Smooth muscle cell (in vitro differentiated cells): ENCODE data around the gene SMIM10L2A. TPM values are rescaled to one million over a fixed set of nuclear protein-coding genes. Genes with fewer than 3 reads are reported as not detected.

Experiments
- DNase-seq: peaks from one replicate; lab custom pipeline; 2025; ENCODE audit not compliant: unreplicated experiment; lab: John Stamatoyannopoulos, UW
- H2AFZ ChIP-seq: fragments of 200-600 bp; sonication (generic); 2 replicates; pipeline ENCODE4 v1.6.0; 2016; ENCODE audit warnings: antibody characterized with exemption, low read depth, mild to moderate bottlenecking
- H3F3A ChIP-seq: fragments of 200-600 bp; sonication (generic); 2 replicates; pipeline ENCODE4 v1.6.0; 2017; ENCODE audit warnings: antibody characterized with exemption, low read depth
- H3K27ac ChIP-seq: fragments of 200-600 bp; sonication (generic); 2 replicates; pipeline ENCODE4 v1.5.1; 2016; ENCODE audit warnings: low read depth, mild to moderate bottlenecking
- H3K27me3 ChIP-seq: fragments of 200-600 bp; sonication (generic); 2 replicates; pipeline ENCODE4 v1.6.1; 2016; ENCODE audit warnings: low read depth, mild to moderate bottlenecking
- H3K36me3 ChIP-seq: fragments of 200-600 bp; sonication (generic); 2 replicates; pipeline ENCODE4 v1.5.1; 2016; ENCODE audit warnings: low read depth
- H3K4me1 ChIP-seq: fragments of 200-600 bp; sonication (generic); 2 replicates; pipeline ENCODE4 v1.5.1; 2016; ENCODE audit warnings: low read depth
- H3K4me2 ChIP-seq: fragments of 200-600 bp; sonication (generic); 2 replicates; pipeline ENCODE4 v1.6.0; 2016; ENCODE audit warnings: mild to moderate bottlenecking
- H3K4me3 ChIP-seq: fragments of 200-600 bp; sonication (generic); 2 replicates; pipeline ENCODE4 v1.5.1; 2016; ENCODE audit warnings: mild to moderate bottlenecking
- H3K79me2 ChIP-seq: fragments of 200-600 bp; sonication (generic); 2 replicates; pipeline ENCODE4 v1.6.0; 2016; ENCODE audit warnings: low read depth, mild to moderate bottlenecking
- H3K9ac ChIP-seq: fragments of 200-600 bp; sonication (generic); 2 replicates; pipeline ENCODE4 v1.6.0; 2016; ENCODE audit warnings: low read depth
- H3K9me3 ChIP-seq: fragments of 200-600 bp; sonication (generic); replicated peaks from 2 replicates; pipeline ENCODE4 v1.5.1; 2016; ENCODE audit warnings: low read depth
- H4K20me1 ChIP-seq: fragments of 200-600 bp; sonication (generic); 2 replicates; pipeline ENCODE4 v1.6.0; 2016; ENCODE audit warnings: low read depth
- CTCF ChIP-seq: fragments of 200-600 bp; sonication (generic); IDR thresholded peaks from 2 replicates; pipeline ENCODE4 v1.5.1; 2017; ENCODE audit warnings: borderline replicate concordance, mild to moderate bottlenecking, antibody characterized with exemption; ENCODE audit not compliant: insufficient read depth, poor library complexity, severe bottlenecking
- WGBS: methylation state at CpG from one replicate; pipeline ENCODE4 v1.1.7; 2016; ENCODE audit warnings: low lambda C conversion rate; 5-methylcytosine and 5-hydroxymethylcytosine counted together
- polyA plus RNA-seq: library from polyadenylated mRNA; unstranded; fragments of >200 nt; fragmentation: Nextera tagmentation; extraction: Ambion mirVana; gene quantifications from 2 replicates; pipeline ENCODE4 v1.2.1, GENCODE V29; 2016
- small RNA-seq: library from RNA; depleted of rRNA; stranded (forward); fragments of <200 nt; gene quantifications from one replicate; pipeline ENCODE3, GENCODE V24; 2014
- total RNA-seq: library from RNA; depleted of rRNA; stranded (reverse); fragments of >200 nt; gene quantifications from 2 replicates; pipeline ENCODE4 v1.2.3, GENCODE V29; 2014

Gene SMIM10L2A
- total and polyA plus RNA-seq, 2 experiments from 2014 or later: 0.45 to 1.6 TPM

- no peak for DNase-seq
- H3K9ac ChIP-seq: no peak overlapping the region
- H3F3A ChIP-seq: no peaks in the 10 kb centered on the region
- H3K27me3 ChIP-seq: no peaks in the 10 kb centered on the region
- H3K27ac ChIP-seq: no peak overlapping the region
- H3K4me1 ChIP-seq: no peaks in the 10 kb centered on the region
- no peaks in the 10 kb centered on the region for H3K9me3 ChIP-seq
- H3K79me2 ChIP-seq: no peaks in the 10 kb centered on the region
- no peak overlapping the region for H3K4me3 ChIP-seq
- TF ChIP-seq CTCF: peak; percentile 6
- no peaks in the 10 kb centered on the region for H4K20me1 ChIP-seq
- H3K4me2 ChIP-seq: no peak overlapping the region
- no peaks in the 10 kb centered on the region for H3K36me3 ChIP-seq
- WGBS: 77% methylated on average over 2 of the region's 2 CpGs
- H2AFZ ChIP-seq: no peak overlapping the region
Observed at GRCh38 chrX:135463937-135464336, 42.2 kb downstream of the SMIM10L2A start.

DNA sequence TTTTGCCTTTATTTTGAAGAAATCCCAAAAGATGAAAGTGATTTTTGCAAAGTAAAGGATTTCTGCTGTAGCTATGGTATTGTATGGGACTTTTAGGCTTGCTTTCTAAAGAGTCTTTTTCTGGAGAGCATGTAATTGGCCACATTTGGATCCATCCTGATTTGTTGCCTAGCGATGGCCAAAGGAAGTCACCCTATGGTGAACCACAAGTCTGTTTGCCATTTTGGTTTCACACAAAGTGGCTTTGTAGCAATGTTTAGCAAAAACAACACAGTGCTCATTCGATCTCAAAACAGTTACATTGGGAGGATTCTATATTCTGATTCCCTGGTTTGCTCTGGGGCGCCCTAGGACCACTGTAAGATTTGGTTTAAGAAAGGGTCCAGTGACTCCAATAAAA is 54.6 kb downstream of the SMIM10L2A start:
- Histone ChIP-seq H3K27me3 (no peaks in the 10 kb centered on the region), H3K27ac (no peak overlapping the region), H3K4me1 (no peaks in the 10 kb centered on the region), H3F3A (no peaks in the 10 kb centered on the region), H4K20me1 (no peaks in the 10 kb centered on the region), H2AFZ (no peak overlapping the region), H3K79me2 (no peaks in the 10 kb centered on the region), H3K4me2 (no peak overlapping the region), H3K4me3 (no peak overlapping the region), H3K9ac (no peak overlapping the region), H3K36me3 (no peaks in the 10 kb centered on the region), H3K9me3 (no peaks in the 10 kb centered on the region)
- no peak for DNase-seq
- 74% methylated on average over 3 of the region's 3 CpGs for WGBS
- TF ChIP-seq CTCF: no peak

GRCh38 chrX:135477576-135477975 is 55.8 kb downstream of the SMIM10L2A start:
- no peak for DNase-seq
- no peaks in the 10 kb centered on the region for H3K4me1 ChIP-seq
- WGBS: 34% methylated on average over 3 of the region's 3 CpGs
- H4K20me1 ChIP-seq: no peaks in the 10 kb centered on the region
- no peak overlapping the region for H2AFZ ChIP-seq
- peak; percentile 33 for TF ChIP-seq CTCF
- H3K4me3 ChIP-seq: no peak overlapping the region
- H3K9me3 ChIP-seq: no peaks in the 10 kb centered on the region
- H3F3A ChIP-seq: no peaks in the 10 kb centered on the region
- H3K27ac ChIP-seq: no peak overlapping the region
- no peaks in the 10 kb centered on the region for H3K79me2 ChIP-seq
- no peak overlapping the region for H3K9ac ChIP-seq
- H3K4me2 ChIP-seq: no peak overlapping the region
- H3K27me3 ChIP-seq: no peaks in the 10 kb centered on the region
- no peaks in the 10 kb centered on the region for H3K36me3 ChIP-seq

Small RNA genes lying within 50 kb of the gene (small RNA-seq; reads per million reads assigned to genes)
- gene RNA5SP515: not detected

Other genes with a start within 250 kb of the SMIM10L2A start
- not detected in 2 replicates for gene ETDA, start 169.9 kb upstream of the SMIM10L2A start, total RNA-seq
- not detected in 2 replicates for gene ETDA, start 169.9 kb upstream of the SMIM10L2A start, polyA plus RNA-seq
- not detected in 2 replicates for gene ETDC, start 112.5 kb upstream of the SMIM10L2A start, total RNA-seq
- not detected in 2 replicates for gene ETDC, start 112.5 kb upstream of the SMIM10L2A start, polyA plus RNA-seq
- gene ZNF75D, start 77.8 kb upstream of the SMIM10L2A start, total RNA-seq: 7.9 and 8.2 TPM in 2 replicates
- gene ZNF75D, start 77.8 kb upstream of the SMIM10L2A start, polyA plus RNA-seq: 3.1 and 4.4 TPM in 2 replicates
- gene ZNF449, start 77.1 kb upstream of the SMIM10L2A start, total RNA-seq: 7.5 and 12.4 TPM in 2 replicates
- gene ZNF449, start 77.1 kb upstream of the SMIM10L2A start, polyA plus RNA-seq: 3.9 and 5.3 TPM in 2 replicates
- gene INTS6L, start 98.7 kb downstream of the SMIM10L2A start, total RNA-seq: 19.6 and 20.5 TPM in 2 replicates
- 4.9 and 7.7 TPM in 2 replicates for gene INTS6L, start 98.7 kb downstream of the SMIM10L2A start, polyA plus RNA-seq